HG03342 (cell line): Measurements from ENCODE around the gene NFX1.
"Not testable (repeated sequence)": the region's sequence is repeated elsewhere in the genome, so short reads cannot be mapped to it uniquely, and the experiment has no call there.

ENCODE experiments used
- ATAC-seq: cut with Tn5 transposase; IDR thresholded peaks from one replicate; pipeline ENCODE4 v1.9.1; 2021; ENCODE audit warnings: mild to moderate bottlenecking, moderate library complexity; ENCODE audit not compliant: unreplicated experiment

The NFX1 gene

GRCh38 chr9:33307067-33307466 lies 16.8 kb downstream of the NFX1 start:
- no peak for ATAC-seq

- no peak for ATAC-seq
Measured at GRCh38 chr9:33309903-33310302, 19.6 kb downstream of the NFX1 start.

- no peak for ATAC-seq
Measured at GRCh38 chr9:33310748-33311147, 20.4 kb downstream of the NFX1 start.

GRCh38 chr9:33311953-33312352 lies 21.6 kb downstream of the NFX1 start:
- ATAC-seq = no peak

GRCh38 chr9:33315371-33315770 lies 25.1 kb downstream of the NFX1 start:
- ATAC-seq = no peak

- not testable (repeated sequence) for ATAC-seq
Measured at GRCh38 chr9:33317136-33317535, 26.8 kb downstream of the NFX1 start.

- ATAC-seq = no peak
Measured at GRCh38 chr9:33318225-33318624, 27.9 kb downstream of the NFX1 start.

- ATAC-seq = no peak
Measured at GRCh38 chr9:33318781-33319180, 28.5 kb downstream of the NFX1 start.

GRCh38 chr9:33320230-33320567 lies 29.9 kb downstream of the NFX1 start:
- ATAC-seq = no peak

- ATAC-seq = no peak
Measured at GRCh38 chr9:33320568-33321261, 30.4 kb downstream of the NFX1 start.

GRCh38 chr9:33329117-33329563 lies 38.8 kb downstream of the NFX1 start:
- ATAC-seq = no peak

- ATAC-seq = no peak
Measured at GRCh38 chr9:33329979-33330378, 39.7 kb downstream of the NFX1 start.

GRCh38 chr9:33331377-33331891 lies 41.1 kb downstream of the NFX1 start:
- ATAC-seq = no peak

- no peak for ATAC-seq
Measured at GRCh38 chr9:33332011-33332410, 41.7 kb downstream of the NFX1 start.

GRCh38 chr9:33332956-33333355 lies 42.6 kb downstream of the NFX1 start:
- not testable (repeated sequence) for ATAC-seq

- ATAC-seq = no peak
Measured at GRCh38 chr9:33340186-33340585, 49.9 kb downstream of the NFX1 start.

GRCh38 chr9:33341182-33341581 lies 50.9 kb downstream of the NFX1 start:
- no peak for ATAC-seq

GRCh38 chr9:33344145-33344544 lies 53.8 kb downstream of the NFX1 start:
- no peak for ATAC-seq

- no peak for ATAC-seq
Measured at GRCh38 chr9:33346564-33346963, 56.2 kb downstream of the NFX1 start.

- no peak for ATAC-seq
Measured at GRCh38 chr9:33348998-33349397, 58.7 kb downstream of the NFX1 start.

- ATAC-seq = no peak
Measured at GRCh38 chr9:33349743-33350142, 59.4 kb downstream of the NFX1 start.

- ATAC-seq = no peak
Measured at GRCh38 chr9:33350310-33350709, 60.0 kb downstream of the NFX1 start.

GRCh38 chr9:33351547-33351946 lies 61.2 kb downstream of the NFX1 start:
- ATAC-seq = no peak
